ENCODE results near the gene MRM1. TPM values are rescaled to one million over a fixed set of nuclear protein-coding genes. Genes with fewer than 3 reads are reported as not detected.
A peak's percentile ranks its signal among the peaks of the same experiment; 100 is the strongest.

MRM1 gene
- total and polyA plus RNA-seq, 9 of the 15 experiments (the other 6 are each of a cell fraction or from before 2014, with no cell fraction given) = 0.61 to 28.4 (median 21.5) TPM

DNA sequence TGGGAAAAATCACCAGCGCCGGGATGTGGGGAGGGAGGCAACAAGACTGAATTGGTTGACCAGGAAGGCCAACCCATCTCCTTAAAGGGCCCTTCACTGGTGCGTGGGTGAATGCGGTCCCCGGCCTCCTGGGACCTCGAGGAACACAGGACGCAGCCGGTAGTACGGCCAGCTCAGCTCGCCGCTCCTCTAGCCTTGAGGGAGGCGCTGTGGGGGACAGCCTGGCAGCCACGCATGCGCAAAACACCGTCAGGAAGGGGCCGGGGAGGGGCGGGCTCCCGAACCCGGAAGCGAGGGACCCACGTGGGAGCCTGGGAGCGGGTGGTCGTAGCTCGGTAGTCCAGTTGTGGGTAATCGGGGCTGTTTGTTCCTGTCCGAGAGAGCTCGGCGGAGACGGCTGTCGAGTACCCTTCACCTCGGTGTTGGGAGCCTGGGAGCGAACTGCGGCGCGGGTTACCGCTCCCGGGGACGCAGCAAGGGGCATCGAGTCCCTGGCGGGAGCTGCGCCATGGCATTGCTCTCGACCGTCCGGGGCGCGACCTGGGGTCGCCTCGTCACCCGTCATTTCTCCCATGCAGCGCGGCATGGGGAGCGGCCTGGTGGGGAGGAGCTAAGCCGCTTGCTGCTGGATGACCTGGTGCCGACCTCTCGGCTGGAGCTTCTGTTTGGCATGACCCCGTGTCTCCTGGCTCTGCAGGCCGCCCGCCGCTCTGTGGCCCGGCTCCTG lies at the start of gene MRM1 (continued):
- TF ChIP-seq, protein P1, sequence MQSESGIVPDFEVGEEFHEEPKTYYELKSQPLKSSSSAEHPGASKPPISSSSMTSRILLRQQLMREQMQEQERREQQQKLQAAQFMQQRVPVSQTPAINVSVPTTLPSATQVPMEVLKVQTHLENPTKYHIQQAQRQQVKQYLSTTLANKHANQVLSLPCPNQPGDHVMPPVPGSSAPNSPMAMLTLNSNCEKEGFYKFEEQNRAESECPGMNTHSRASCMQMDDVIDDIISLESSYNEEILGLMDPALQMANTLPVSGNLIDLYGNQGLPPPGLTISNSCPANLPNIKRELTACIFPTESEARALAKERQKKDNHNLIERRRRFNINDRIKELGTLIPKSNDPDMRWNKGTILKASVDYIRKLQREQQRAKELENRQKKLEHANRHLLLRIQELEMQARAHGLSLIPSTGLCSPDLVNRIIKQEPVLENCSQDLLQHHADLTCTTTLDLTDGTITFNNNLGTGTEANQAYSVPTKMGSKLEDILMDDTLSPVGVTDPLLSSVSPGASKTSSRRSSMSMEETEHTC (IDR thresholded peaks at IDR 0.05) = no peak
- TF ChIP-seq NFXL1 (CRISPR knock-in tag; IDR thresholded peaks at IDR 0.05) (no peak), GABPA (tag; conservative IDR thresholded peaks at IDR 0.05; ENCODE audit: low read depth) (peak; percentile 81), TAF1 (IDR thresholded peaks at IDR 0.05; ENCODE audit: control insufficient read depth, extremely low read depth, insufficient read depth, low read length, severe bottlenecking) (peak; percentile 71), POLR2G (IDR thresholded peaks at IDR 0.05; ENCODE audit: low read depth, low read length) (peak; percentile 89), NFIC (IDR thresholded peaks at IDR 0.05) (no peak), ZNF76 (CRISPR knock-in tag; IDR thresholded peaks at IDR 0.05; ENCODE audit: borderline replicate concordance) (no peak), RAD51 (IDR thresholded peaks at IDR 0.05; ENCODE audit: borderline replicate concordance, low read depth) (peak; percentile 62; the same call in 1 of the 2 replicates), ZNF561 (CRISPR knock-in tag; conservative IDR thresholded peaks at IDR 0.05) (no peak), ZNF696 (CRISPR knock-in tag; conservative IDR thresholded peaks at IDR 0.05) (no peak), LEF1 (IDR thresholded peaks at IDR 0.05) (no peak), PPARD (CRISPR knock-in tag; IDR thresholded peaks at IDR 0.05) (no peak), GATAD2B (IDR thresholded peaks at IDR 0.05; ENCODE audit: borderline replicate concordance) (peak; percentile 76; the same call in 1 of the 2 replicates), RBM22 (IDR thresholded peaks at IDR 0.05; ENCODE audit: low read depth, low read length, poor library complexity, severe bottlenecking) (peak; percentile 40)
- TF ChIP-seq, protein P2, sequence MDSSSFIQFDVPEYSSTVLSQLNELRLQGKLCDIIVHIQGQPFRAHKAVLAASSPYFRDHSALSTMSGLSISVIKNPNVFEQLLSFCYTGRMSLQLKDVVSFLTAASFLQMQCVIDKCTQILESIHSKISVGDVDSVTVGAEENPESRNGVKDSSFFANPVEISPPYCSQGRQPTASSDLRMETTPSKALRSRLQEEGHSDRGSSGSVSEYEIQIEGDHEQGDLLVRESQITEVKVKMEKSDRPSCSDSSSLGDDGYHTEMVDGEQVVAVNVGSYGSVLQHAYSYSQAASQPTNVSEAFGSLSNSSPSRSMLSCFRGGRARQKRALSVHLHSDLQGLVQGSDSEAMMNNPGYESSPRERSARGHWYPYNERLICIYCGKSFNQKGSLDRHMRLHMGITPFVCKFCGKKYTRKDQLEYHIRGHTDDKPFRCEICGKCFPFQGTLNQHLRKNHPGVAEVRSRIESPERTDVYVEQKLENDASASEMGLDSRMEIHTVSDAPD (CRISPR knock-in tag; IDR thresholded peaks at IDR 0.05) = no peak
- TF ChIP-seq, protein P3, sequence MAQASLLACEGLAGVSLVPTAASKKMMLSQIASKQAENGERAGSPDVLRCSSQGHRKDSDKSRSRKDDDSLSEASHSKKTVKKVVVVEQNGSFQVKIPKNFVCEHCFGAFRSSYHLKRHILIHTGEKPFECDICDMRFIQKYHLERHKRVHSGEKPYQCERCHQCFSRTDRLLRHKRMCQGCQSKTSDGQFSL (CRISPR knock-in tag; IDR thresholded peaks at IDR 0.05) = peak; percentile 63
- TF ChIP-seq, protein P3 (tag; IDR thresholded peaks at IDR 0.05) = no peak
- TF ChIP-seq, protein P4, sequence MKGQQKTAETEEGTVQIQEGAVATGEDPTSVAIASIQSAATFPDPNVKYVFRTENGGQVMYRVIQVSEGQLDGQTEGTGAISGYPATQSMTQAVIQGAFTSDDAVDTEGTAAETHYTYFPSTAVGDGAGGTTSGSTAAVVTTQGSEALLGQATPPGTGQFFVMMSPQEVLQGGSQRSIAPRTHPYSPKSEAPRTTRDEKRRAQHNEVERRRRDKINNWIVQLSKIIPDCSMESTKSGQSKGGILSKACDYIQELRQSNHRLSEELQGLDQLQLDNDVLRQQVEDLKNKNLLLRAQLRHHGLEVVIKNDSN (CRISPR knock-in tag; IDR thresholded peaks at IDR 0.05) = peak; percentile 75
- TF ChIP-seq, protein P5, sequence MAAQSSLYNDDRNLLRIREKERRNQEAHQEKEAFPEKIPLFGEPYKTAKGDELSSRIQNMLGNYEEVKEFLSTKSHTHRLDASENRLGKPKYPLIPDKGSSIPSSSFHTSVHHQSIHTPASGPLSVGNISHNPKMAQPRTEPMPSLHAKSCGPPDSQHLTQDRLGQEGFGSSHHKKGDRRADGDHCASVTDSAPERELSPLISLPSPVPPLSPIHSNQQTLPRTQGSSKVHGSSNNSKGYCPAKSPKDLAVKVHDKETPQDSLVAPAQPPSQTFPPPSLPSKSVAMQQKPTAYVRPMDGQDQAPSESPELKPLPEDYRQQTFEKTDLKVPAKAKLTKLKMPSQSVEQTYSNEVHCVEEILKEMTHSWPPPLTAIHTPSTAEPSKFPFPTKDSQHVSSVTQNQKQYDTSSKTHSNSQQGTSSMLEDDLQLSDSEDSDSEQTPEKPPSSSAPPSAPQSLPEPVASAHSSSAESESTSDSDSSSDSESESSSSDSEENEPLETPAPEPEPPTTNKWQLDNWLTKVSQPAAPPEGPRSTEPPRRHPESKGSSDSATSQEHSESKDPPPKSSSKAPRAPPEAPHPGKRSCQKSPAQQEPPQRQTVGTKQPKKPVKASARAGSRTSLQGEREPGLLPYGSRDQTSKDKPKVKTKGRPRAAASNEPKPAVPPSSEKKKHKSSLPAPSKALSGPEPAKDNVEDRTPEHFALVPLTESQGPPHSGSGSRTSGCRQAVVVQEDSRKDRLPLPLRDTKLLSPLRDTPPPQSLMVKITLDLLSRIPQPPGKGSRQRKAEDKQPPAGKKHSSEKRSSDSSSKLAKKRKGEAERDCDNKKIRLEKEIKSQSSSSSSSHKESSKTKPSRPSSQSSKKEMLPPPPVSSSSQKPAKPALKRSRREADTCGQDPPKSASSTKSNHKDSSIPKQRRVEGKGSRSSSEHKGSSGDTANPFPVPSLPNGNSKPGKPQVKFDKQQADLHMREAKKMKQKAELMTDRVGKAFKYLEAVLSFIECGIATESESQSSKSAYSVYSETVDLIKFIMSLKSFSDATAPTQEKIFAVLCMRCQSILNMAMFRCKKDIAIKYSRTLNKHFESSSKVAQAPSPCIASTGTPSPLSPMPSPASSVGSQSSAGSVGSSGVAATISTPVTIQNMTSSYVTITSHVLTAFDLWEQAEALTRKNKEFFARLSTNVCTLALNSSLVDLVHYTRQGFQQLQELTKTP (IDR thresholded peaks at IDR 0.05; ENCODE audit: low read depth in 1 of 2, partially characterized antibody in 2 of 2) = peak in 1 of 2 experiments; percentile 15
